SK-N-SH (cell line): Measurements from ENCODE around the gene LIMA1. TPM values are rescaled to one million over a fixed set of nuclear protein-coding genes. Genes with fewer than 3 reads are reported as not detected.
A peak's percentile ranks its signal among the peaks of the same experiment; 100 is the strongest.

Source experiments
- CTCF ChIA-PET: fragments of 300-600, 350-600 bp; formaldehyde crosslinking; extraction: SDS; loops from one replicate; lab custom pipeline; 2021; lab: Yijun Ruan, JAX
- POLR2A ChIA-PET: fragments of 350-600 bp; sonication (Branson Sonifier 250); formaldehyde crosslinking; extraction: SDS; loops from one replicate; lab custom pipeline; 2020; ENCODE audit warnings: antibody characterized with exemption, inconsistent platforms; lab: Yijun Ruan, JAX
- DNase-seq: peaks from one replicate; pipeline ENCODE4 v3.0.0; 2012
- H2AFZ ChIP-seq: fragments of 200-600 bp; sonication (generic); 2 replicates; pipeline ENCODE4 v1.8.1; 2016; ENCODE audit warnings: antibody characterized with exemption, mild to moderate bottlenecking, low read depth
- H3F3A ChIP-seq: fragments of 200-600 bp; sonication (generic); replicated peaks from 2 replicates; pipeline ENCODE3; 2016; ENCODE audit warnings: antibody characterized with exemption, mild to moderate bottlenecking; ENCODE audit not compliant: insufficient read depth
- H3K27ac ChIP-seq, 2 experiments: fragments of 200-500 bp in 1 of 2; fragments of 200-600 bp in 1 of 2; sonication (Bioruptor generic) in 1 of 2; sonication (generic), shearing (Covaris generic) in 1 of 2; 2 replicates each; pipeline versions ENCODE4 v1.5.1 to v1.6.1; 2014 to 2016; ENCODE audit warnings: low read depth in 2 of 2, inconsistent platforms in 1 of 2, low read length in 1 of 2, mild to moderate bottlenecking in 1 of 2, mixed read lengths in 1 of 2
- H3K27me3 ChIP-seq: fragments of 200-600 bp; sonication (generic), shearing (Covaris generic); 2 replicates; pipeline ENCODE4 v1.6.1; 2016; ENCODE audit warnings: mixed run types; ENCODE audit not compliant: insufficient read depth
- H3K36me3 ChIP-seq, 2 experiments: fragments of 200-500 bp in 1 of 2; fragments of 200-600 bp in 1 of 2; sonication (Bioruptor generic) in 1 of 2; sonication (generic) in 1 of 2; replicated peaks in 1 of 2; 2 replicates each; pipeline versions ENCODE3 to v1.5.1; 2014 to 2016; ENCODE audit warnings: low read length in 1 of 2, mild to moderate bottlenecking in 1 of 2; ENCODE audit not compliant: insufficient read depth in 2 of 2, control insufficient read depth in 1 of 2
- H3K4me1 ChIP-seq, 2 experiments: fragments of 200-500 bp in 1 of 2; fragments of 200-600 bp in 1 of 2; sonication (Bioruptor generic) in 1 of 2; sonication (generic), shearing (Covaris generic) in 1 of 2; 2 replicates each; pipeline versions ENCODE4 v1.5.1 to v1.6.1; 2014 to 2016; ENCODE audit warnings: low read depth in 1 of 2, low read length in 1 of 2, mixed run types in 1 of 2; ENCODE audit not compliant: insufficient read depth in 2 of 2, control insufficient read depth in 1 of 2
- H3K4me2 ChIP-seq: fragments of 200-600 bp; sonication (generic), shearing (Covaris generic); 2 replicates; pipeline ENCODE4 v1.6.1; 2017; ENCODE audit warnings: mixed run types
- H3K4me3 ChIP-seq, 2 experiments: fragments of 200-500 bp in 1 of 2; fragments of 200-600 bp in 1 of 2; sonication (Bioruptor generic) in 1 of 2; sonication (generic), shearing (Covaris generic) in 1 of 2; 2 replicates each; pipeline versions ENCODE4 v1.5.1 to v1.8.1; 2014 to 2016; ENCODE audit warnings: low read depth in 2 of 2, inconsistent platforms in 1 of 2, low read length in 1 of 2, mild to moderate bottlenecking in 1 of 2, mixed read lengths in 1 of 2, moderate library complexity in 1 of 2
- H3K79me2 ChIP-seq: fragments of 200-600 bp; sonication (generic); 2 replicates; pipeline ENCODE4 v1.8.1; 2017; ENCODE audit warnings: mild to moderate bottlenecking; ENCODE audit not compliant: insufficient read depth
- H3K9ac ChIP-seq: fragments of 200-600 bp; sonication (generic); 2 replicates; pipeline ENCODE4 v1.6.1; 2017; ENCODE audit warnings: mixed run types
- H3K9me2 ChIP-seq: fragments of 200-600 bp; sonication (generic); 2 replicates; pipeline ENCODE4 v1.6.1; 2017; ENCODE audit warnings: mixed run types
- H3K9me3 ChIP-seq: fragments of 200-600 bp; sonication (generic); 2 replicates; pipeline ENCODE4 v1.6.1; 2017; ENCODE audit warnings: mixed run types, mild to moderate bottlenecking, moderate library complexity
- H4K20me1 ChIP-seq: fragments of 200-600 bp; sonication (generic); 2 replicates; pipeline ENCODE4 v1.6.1; 2017; ENCODE audit warnings: mild to moderate bottlenecking, mixed run types; ENCODE audit not compliant: insufficient read depth
- CHD2 ChIP-seq: fragments of 150-350 bp; IDR thresholded peaks from 2 replicates; pipeline ENCODE4 v1.6.1; 2018; ENCODE audit warnings: low read length; ENCODE audit not compliant: partially characterized antibody
- ELF1 ChIP-seq: IDR thresholded peaks from 2 replicates; pipeline ENCODE4 v1.4.0; 2012
- EP300 ChIP-seq, 2 experiments: IDR thresholded peaks; 2 replicates each; pipeline versions ENCODE4 v1.4.0 to v1.6.1; 2012; ENCODE audit warnings: borderline replicate concordance in 1 of 2, low read depth in 1 of 2, low read length in 1 of 2
- EZH2phosphoT487 ChIP-seq: fragments of 200-600 bp; sonication (generic); IDR thresholded peaks from 2 replicates; pipeline ENCODE4 v1.6.1; 2017; ENCODE audit warnings: low read depth, mixed run types, mild to moderate bottlenecking, antibody characterized with exemption, moderate library complexity, borderline replicate concordance
- FOXJ3 ChIP-seq: sonication (generic); formaldehyde crosslinking; IDR thresholded peaks from 2 replicates; pipeline ENCODE4 v1.5.1; 2020; ENCODE audit warnings: mild to moderate bottlenecking, missing genetic modification reagents
- GABPA ChIP-seq: IDR thresholded peaks from 2 replicates; pipeline ENCODE4 v1.4.0; 2012; ENCODE audit warnings: low read depth, mild to moderate bottlenecking
- GATA2 ChIP-seq: sonication (generic); formaldehyde crosslinking; IDR thresholded peaks from 2 replicates; pipeline ENCODE4 v1.5.0; 2020; ENCODE audit warnings: mild to moderate bottlenecking, missing genetic modification reagents
- JUND ChIP-seq: IDR thresholded peaks from 2 replicates; pipeline ENCODE4 v1.4.0; 2012
- MXI1 ChIP-seq: IDR thresholded peaks from 2 replicates; pipeline ENCODE4 v1.6.1; 2012; ENCODE audit warnings: mild to moderate bottlenecking, low read depth, low read length, improper control_type of control experiment
- NFIC ChIP-seq: IDR thresholded peaks from 2 replicates; pipeline ENCODE4 v1.4.0; 2012; ENCODE audit warnings: borderline replicate concordance
- NRF1 ChIP-seq: IDR thresholded peaks from 2 replicates; pipeline ENCODE4 v1.6.1; 2012; ENCODE audit warnings: low read depth, mild to moderate bottlenecking, low read length
- POLR2AphosphoS5 ChIP-seq: IDR thresholded peaks from 2 replicates; pipeline ENCODE4 v1.6.1; 2012; ENCODE audit warnings: low read depth, low read length
- RAD21 ChIP-seq: IDR thresholded peaks from 2 replicates; pipeline ENCODE4 v1.6.1; 2012; ENCODE audit warnings: mild to moderate bottlenecking, low read length
- RCOR1 ChIP-seq: fragments of 150-350 bp; IDR thresholded peaks from 2 replicates; pipeline ENCODE4 v1.6.1; 2017; ENCODE audit warnings: antibody characterized with exemption, low read length
- RXRA ChIP-seq: IDR thresholded peaks from 2 replicates; pipeline ENCODE4 v1.4.0; 2012; ENCODE audit warnings: low read depth, mild to moderate bottlenecking, borderline replicate concordance
- SIN3A ChIP-seq: IDR thresholded peaks from 2 replicates; pipeline ENCODE4 v1.6.1; 2012; ENCODE audit warnings: low read depth, mild to moderate bottlenecking, low read length, moderate library complexity, borderline replicate concordance
- SMC3 ChIP-seq: IDR thresholded peaks from 2 replicates; pipeline ENCODE4 v1.6.1; 2012; ENCODE audit warnings: low read depth, low read length, improper control_type of control experiment
- TAF1 ChIP-seq: IDR thresholded peaks from 2 replicates; pipeline ENCODE4 v1.6.1; 2012; ENCODE audit warnings: low read depth, mild to moderate bottlenecking, low read length, moderate library complexity, borderline replicate concordance
- TCF12 ChIP-seq: IDR thresholded peaks from 2 replicates; pipeline ENCODE4 v1.4.0; 2012
- TEAD4 ChIP-seq: IDR thresholded peaks from 2 replicates; pipeline ENCODE4 v1.4.0; 2012; ENCODE audit warnings: mild to moderate bottlenecking, borderline replicate concordance; ENCODE audit not compliant: insufficient read depth
- YY1 ChIP-seq: IDR thresholded peaks from 2 replicates; pipeline ENCODE4 v1.4.0; 2012; ENCODE audit warnings: low read depth, mild to moderate bottlenecking
- WGBS: methylation state at CpG from one replicate; pipeline ENCODE4 v1.1.6; 2017; ENCODE audit warnings: low lambda C conversion rate; 5-methylcytosine and 5-hydroxymethylcytosine counted together
- polyA plus RNA-seq, 3 experiments: library from polyadenylated mRNA; depleted of rRNA; stranded (reverse); fragments of >200 nt; gene quantifications; 2 replicates each; pipeline ENCODE4 v1.2.3, GENCODE V29; 2012
- TF ChIP-seq, protein P1 (sequence below): IDR thresholded peaks from 2 replicates; pipeline ENCODE4 v1.6.1; 2012; ENCODE audit warnings: mild to moderate bottlenecking, low read depth, low read length, moderate library complexity
- TF ChIP-seq, protein P2 (sequence below): fragments of 150-350 bp; IDR thresholded peaks from 2 replicates; pipeline ENCODE4 v1.6.1; 2017; ENCODE audit warnings: antibody characterized with exemption, low read length, low read depth, borderline replicate concordance
- TF ChIP-seq, protein P3 (sequence below): IDR thresholded peaks from 2 replicates; pipeline ENCODE4 v1.4.0; 2012; ENCODE audit warnings: low read depth
- TF ChIP-seq, protein P4 (sequence below): IDR thresholded peaks from 2 replicates; pipeline ENCODE4; 2012

Gene LIMA1
- polyA plus RNA-seq, 1 of the 3 experiments (the other 2 are of a cell fraction): 96.6 TPM

DNA sequence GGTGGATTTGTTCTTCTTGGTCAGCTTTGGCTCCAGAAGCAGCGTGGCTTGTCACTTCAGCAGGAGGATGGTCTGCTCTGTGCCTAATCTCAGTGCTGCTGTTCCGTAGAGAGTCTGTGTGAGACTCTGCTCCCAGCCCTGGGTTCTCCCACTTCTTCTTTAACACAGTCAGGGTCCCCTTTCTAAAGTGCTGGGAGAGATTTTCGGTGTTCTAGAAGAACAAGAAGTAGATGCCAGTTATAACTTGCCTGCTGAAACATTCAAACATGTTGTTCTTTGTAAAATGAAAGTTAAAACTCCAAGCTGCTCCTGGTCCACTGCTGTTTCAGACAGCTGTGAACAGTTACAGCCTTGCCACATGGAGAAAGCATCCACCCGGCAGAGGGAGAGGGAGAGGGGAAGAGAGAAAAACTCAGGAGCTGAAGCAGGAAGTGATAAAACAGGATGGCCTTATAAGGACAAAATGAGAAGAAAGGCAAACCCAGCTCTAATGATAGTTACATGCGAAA is 61.0 kb downstream of the LIMA1 start (continued):
- TF ChIP-seq, protein P1, sequence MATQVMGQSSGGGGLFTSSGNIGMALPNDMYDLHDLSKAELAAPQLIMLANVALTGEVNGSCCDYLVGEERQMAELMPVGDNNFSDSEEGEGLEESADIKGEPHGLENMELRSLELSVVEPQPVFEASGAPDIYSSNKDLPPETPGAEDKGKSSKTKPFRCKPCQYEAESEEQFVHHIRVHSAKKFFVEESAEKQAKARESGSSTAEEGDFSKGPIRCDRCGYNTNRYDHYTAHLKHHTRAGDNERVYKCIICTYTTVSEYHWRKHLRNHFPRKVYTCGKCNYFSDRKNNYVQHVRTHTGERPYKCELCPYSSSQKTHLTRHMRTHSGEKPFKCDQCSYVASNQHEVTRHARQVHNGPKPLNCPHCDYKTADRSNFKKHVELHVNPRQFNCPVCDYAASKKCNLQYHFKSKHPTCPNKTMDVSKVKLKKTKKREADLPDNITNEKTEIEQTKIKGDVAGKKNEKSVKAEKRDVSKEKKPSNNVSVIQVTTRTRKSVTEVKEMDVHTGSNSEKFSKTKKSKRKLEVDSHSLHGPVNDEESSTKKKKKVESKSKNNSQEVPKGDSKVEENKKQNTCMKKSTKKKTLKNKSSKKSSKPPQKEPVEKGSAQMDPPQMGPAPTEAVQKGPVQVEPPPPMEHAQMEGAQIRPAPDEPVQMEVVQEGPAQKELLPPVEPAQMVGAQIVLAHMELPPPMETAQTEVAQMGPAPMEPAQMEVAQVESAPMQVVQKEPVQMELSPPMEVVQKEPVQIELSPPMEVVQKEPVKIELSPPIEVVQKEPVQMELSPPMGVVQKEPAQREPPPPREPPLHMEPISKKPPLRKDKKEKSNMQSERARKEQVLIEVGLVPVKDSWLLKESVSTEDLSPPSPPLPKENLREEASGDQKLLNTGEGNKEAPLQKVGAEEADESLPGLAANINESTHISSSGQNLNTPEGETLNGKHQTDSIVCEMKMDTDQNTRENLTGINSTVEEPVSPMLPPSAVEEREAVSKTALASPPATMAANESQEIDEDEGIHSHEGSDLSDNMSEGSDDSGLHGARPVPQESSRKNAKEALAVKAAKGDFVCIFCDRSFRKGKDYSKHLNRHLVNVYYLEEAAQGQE: no peak
- TF ChIP-seq MXI1 (peak; percentile 99), YY1 (no peak), GABPA (no peak), RXRA (no peak), RAD21 (peak; percentile 12; the same call in 1 of the 2 replicates), EP300 (IDR thresholded peaks at IDR 0.05; ENCODE audit: borderline replicate concordance in 1 of 2, low read depth in 1 of 2, low read length in 1 of 2) (no peak), ELF1 (peak; percentile 34; the same call in 1 of the 2 replicates)

DNA sequence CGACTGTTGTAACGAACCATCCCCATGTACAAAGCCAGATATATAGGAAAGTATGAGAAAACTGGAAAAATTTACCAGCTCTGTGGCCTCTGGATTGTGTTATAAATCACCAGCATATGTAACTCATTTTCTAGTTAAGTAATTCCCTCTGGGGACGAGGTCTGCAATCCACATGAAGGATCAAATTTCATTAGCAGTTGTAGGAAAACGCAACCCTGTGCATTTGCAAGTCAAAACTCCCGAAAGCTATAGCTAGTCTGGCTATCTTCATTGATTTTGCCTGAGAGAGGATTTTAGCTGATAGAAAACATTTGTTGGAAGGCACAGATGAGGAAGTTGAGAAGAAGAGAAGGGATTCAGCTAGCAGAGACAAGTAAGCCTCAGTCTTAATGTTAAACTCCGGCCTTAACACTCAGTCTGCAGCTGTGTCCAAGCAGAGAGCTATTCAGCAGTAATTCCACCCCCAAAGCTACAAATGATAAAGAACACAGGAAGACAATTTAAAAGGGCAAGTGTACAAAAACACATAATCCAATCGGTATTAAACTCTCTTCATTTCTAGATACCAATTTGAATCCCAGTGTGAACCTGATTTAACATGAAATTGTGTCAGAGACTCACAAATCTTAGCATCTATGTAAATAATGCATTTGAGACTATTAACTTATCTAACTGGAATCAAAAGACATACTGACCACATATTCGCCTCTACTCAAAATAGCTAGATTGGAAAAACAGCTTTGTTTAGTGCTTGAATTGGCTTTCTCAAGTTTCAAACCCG is 61.9 kb downstream of the LIMA1 start:
- H4K20me1 ChIP-seq: no peaks in the 10 kb centered on the region; the same call in 1 of the 2 replicates
- H3F3A ChIP-seq: peaks cover 50% of the 10 kb centered on the region
- peak; percentile 71 for DNase-seq
- H3K4me3 ChIP-seq: peak overlapping the region; percentile 65 to 71
- H3K36me3 ChIP-seq: peaks cover 10 to 19% of the 10 kb centered on the region in 2 experiments
- peaks cover 74% of the 10 kb centered on the region for H3K79me2 ChIP-seq
- no peaks in the 10 kb centered on the region for H3K9me3 ChIP-seq
- 9% methylated on average over 9 of the region's 9 CpGs for WGBS
- ChIA-PET CTCF (interaction anchor here (1.0 to 2.8 kb wide), 13 partner anchors 11 to 254 kb away, joined by 3 to 20 read pairs (median 3); partner anchors contain the start of genes CERS5, COX14 and SMARCD1), POLR2A (interaction anchor here (1.1 to 1.2 kb wide), 4 partner anchors 40 to 352 kb away, joined by 3 to 4 read pairs (median 4); partner anchors contain the start of gene COX14)
- H3K9ac ChIP-seq: peak overlapping the region; percentile 80
- H3K27me3 ChIP-seq: no peaks in the 10 kb centered on the region
- H3K4me2 ChIP-seq: peak overlapping the region; percentile 66
- H2AFZ ChIP-seq: peak overlapping the region; percentile 15; the same call in 1 of the 2 replicates
- H3K9me2 ChIP-seq: no peaks in the 10 kb centered on the region
- H3K4me1 ChIP-seq: peaks cover 6 to 20% of the 10 kb centered on the region in 2 experiments
- peak overlapping the region; percentile 83 to 97 for H3K27ac ChIP-seq
- TF ChIP-seq MXI1 (peak; percentile 68; the same call in 1 of the 2 replicates), RCOR1 (peak; percentile 98; the same call in 1 of the 2 replicates), FOXJ3 (CRISPR knock-in tag) (peak; percentile 92), TAF1 (0 out of 2 replicates have a peak, but pooled peaks have one; percentile 39), RAD21 (peak; percentile 29), YY1 (no peak), GATA2 (peak; percentile 79), TCF12 (peak; percentile 99), POLR2AphosphoS5 (peak; percentile 94), SMC3 (no peak), EZH2phosphoT487 (no peak), JUND (peak; percentile 55), CHD2 (peak; percentile 49), GABPA (no peak), RXRA (peak; percentile 29; the same call in 1 of the 2 replicates), NFIC (no peak), TEAD4 (peak; percentile 59; the same call in 1 of the 2 replicates), NRF1 (no peak), SIN3A (peak; percentile 84; the same call in 1 of the 2 replicates)
- TF ChIP-seq, protein P2, sequence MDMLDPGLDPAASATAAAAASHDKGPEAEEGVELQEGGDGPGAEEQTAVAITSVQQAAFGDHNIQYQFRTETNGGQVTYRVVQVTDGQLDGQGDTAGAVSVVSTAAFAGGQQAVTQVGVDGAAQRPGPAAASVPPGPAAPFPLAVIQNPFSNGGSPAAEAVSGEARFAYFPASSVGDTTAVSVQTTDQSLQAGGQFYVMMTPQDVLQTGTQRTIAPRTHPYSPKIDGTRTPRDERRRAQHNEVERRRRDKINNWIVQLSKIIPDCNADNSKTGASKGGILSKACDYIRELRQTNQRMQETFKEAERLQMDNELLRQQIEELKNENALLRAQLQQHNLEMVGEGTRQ: no peak
- TF ChIP-seq, protein P3, sequence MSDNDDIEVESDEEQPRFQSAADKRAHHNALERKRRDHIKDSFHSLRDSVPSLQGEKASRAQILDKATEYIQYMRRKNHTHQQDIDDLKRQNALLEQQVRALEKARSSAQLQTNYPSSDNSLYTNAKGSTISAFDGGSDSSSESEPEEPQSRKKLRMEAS: peak; percentile 81
- TF ChIP-seq, protein P4, sequence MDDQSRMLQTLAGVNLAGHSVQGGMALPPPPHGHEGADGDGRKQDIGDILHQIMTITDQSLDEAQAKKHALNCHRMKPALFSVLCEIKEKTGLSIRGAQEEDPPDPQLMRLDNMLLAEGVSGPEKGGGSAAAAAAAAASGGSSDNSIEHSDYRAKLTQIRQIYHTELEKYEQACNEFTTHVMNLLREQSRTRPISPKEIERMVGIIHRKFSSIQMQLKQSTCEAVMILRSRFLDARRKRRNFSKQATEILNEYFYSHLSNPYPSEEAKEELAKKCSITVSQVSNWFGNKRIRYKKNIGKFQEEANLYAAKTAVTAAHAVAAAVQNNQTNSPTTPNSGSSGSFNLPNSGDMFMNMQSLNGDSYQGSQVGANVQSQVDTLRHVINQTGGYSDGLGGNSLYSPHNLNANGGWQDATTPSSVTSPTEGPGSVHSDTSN: peak; percentile 83
